Measurements from ENCODE around the gene PRG2.

DNA sequence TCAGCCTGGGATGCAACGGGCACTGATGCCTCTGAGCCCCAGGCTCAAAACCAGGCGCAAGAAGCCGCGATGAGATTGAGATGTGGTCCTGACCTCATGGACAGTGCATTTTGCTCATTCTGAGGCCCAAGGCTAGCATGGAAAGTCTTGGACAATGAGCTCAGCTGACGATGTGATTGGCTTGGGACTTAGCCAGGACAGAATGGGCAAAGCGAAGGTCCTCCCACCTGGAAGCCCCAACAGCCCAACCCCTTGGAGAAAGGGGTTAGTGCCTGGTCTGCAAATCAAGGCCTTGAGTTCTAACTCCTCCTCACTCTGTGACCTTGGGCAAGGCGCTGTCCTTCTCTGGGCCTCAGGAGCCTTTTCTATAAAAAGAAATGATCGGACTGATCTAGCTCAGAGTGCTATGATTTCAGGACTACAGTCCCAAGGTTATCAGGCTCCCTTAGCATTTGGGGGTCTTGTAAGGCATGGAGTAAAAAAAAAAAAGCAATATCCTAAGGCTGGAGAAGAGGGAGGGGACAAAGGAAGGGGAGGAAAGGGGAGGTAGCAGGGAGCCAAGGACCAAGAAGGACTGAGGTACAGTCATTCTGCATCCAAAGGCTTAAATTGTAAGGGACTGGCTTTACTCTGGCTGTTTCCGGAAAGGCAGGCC, 33.8 kb upstream of the PRG2 start:
- TF ChIP-seq, protein P1, sequence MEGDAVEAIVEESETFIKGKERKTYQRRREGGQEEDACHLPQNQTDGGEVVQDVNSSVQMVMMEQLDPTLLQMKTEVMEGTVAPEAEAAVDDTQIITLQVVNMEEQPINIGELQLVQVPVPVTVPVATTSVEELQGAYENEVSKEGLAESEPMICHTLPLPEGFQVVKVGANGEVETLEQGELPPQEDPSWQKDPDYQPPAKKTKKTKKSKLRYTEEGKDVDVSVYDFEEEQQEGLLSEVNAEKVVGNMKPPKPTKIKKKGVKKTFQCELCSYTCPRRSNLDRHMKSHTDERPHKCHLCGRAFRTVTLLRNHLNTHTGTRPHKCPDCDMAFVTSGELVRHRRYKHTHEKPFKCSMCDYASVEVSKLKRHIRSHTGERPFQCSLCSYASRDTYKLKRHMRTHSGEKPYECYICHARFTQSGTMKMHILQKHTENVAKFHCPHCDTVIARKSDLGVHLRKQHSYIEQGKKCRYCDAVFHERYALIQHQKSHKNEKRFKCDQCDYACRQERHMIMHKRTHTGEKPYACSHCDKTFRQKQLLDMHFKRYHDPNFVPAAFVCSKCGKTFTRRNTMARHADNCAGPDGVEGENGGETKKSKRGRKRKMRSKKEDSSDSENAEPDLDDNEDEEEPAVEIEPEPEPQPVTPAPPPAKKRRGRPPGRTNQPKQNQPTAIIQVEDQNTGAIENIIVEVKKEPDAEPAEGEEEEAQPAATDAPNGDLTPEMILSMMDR (IDR thresholded peaks at IDR 0.05; ENCODE audit: poor library complexity) = no peak
- TF ChIP-seq EZH2phosphoT487 (IDR thresholded peaks at IDR 0.05; ENCODE audit: low read depth, severe bottlenecking, unreplicated experiment) = no peak
